Mucosa of gallbladder (tissue), 1 donor: ENCODE measurements around the gene ZFAND2A. TPM values are rescaled to one million over a fixed set of nuclear protein-coding genes. Genes with fewer than 3 reads are reported as not detected.
"Not testable (repeated sequence)": the region's sequence is repeated elsewhere in the genome, so short reads cannot be mapped to it uniquely, and the experiment has no call there.

Experiments
- DNase-seq: peaks from one replicate; pipeline ENCODE4 v3.0.0-alpha.2; 2020; ENCODE audit warnings: low spot score
- total RNA-seq: library from RNA; stranded (reverse); gene quantifications from one replicate; pipeline ENCODE4 v1.2.1, GENCODE V29; 2021
- donor health status: DM: no; HTN: no; CAD: no.

The ZFAND2A gene
- total RNA-seq, 1 donor from 2014 or later = 19.2 TPM

GRCh38 chr7:1151653-1152425 is 8.2 kb downstream of the ZFAND2A start:
- no peak for DNase-seq

DNA sequence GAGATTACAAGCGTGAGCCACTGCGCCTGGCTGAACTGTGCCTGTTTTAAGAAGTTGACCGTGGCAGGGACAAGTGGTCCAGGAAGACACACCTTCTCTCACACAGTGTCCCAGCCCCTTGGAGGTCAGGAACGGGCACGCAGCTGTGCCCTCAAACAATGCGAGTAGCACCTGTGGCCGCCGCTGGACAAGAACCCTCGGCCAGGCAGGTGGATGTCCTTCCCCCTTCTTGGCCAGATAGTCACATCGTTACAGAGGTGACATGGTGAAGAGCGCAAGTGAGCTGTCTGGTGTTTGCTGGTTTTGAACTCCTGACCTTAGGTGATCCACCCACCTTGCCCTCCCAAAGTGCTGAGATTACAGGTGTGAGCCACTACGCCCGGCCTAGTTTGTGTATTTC is 8.8 kb downstream of the ZFAND2A start:
- DNase-seq = no peak

GRCh38 chr7:1150400-1151002 is 9.5 kb downstream of the ZFAND2A start:
- DNase-seq = no peak

DNA sequence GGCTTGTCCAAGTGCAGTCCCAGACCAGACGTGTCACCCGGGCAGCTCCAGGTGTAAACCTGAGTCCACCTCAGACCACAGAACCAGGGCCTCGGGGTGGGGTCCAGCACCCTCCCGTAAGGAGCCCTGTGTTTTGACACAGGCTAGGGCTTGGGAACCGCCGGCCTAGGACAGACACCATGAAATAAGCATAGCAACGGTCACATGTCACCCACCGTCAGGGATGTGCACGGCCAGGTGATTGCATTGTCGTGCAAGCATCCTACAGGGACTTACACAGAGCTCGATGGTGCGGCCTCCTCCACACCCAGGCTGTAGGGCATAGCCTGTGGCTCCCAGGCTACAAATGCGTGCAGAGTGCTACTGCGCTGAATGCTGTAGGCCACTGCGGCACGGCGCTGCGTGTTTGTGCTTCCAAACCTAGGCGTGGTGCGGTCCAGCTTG is 10.6 kb downstream of the ZFAND2A start:
- no peak for DNase-seq

DNA sequence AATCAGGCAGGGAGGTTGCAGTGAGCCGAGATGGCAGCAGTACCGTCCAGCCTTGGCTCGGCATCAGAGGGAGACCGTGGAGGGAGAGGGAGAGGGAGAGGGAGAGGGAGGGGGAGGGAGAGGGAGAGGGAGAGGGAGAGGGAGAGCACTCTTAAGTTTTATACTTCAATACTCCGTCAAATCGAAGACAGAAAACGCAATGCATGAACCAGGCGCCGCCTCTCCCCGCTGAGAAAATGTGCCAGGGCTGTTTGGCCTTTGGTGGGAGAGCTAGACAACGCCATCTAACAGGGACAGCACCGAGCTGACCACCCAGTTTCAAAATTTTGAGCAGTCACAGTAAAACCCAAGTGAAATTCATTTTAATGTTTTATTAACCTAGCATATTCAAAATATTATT is 12.1 kb downstream of the ZFAND2A start:
- not testable (repeated sequence) for DNase-seq

GRCh38 chr7:1144269-1144771 is 15.7 kb downstream of the ZFAND2A start:
- no peak for DNase-seq

DNA sequence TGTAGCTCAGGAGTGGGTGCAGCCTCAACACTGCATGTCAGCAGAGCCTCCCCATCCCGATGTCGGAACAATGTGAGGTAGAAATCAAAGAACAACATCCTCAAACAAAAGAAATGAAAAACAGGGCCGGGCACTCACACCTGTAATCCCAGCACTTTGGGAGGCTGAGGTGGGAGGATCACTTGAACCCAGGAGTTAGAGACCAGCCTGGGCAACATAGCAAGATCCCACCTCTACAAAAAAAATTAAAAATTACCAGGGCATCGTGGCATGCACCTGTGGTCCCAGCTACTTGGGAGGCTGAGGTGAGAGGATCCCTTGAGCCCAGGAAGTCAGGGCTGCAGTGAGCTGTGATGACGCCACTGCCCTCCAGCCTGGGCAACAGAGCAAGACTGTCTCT is 17.0 kb downstream of the ZFAND2A start:
- not testable (repeated sequence) for DNase-seq

DNA sequence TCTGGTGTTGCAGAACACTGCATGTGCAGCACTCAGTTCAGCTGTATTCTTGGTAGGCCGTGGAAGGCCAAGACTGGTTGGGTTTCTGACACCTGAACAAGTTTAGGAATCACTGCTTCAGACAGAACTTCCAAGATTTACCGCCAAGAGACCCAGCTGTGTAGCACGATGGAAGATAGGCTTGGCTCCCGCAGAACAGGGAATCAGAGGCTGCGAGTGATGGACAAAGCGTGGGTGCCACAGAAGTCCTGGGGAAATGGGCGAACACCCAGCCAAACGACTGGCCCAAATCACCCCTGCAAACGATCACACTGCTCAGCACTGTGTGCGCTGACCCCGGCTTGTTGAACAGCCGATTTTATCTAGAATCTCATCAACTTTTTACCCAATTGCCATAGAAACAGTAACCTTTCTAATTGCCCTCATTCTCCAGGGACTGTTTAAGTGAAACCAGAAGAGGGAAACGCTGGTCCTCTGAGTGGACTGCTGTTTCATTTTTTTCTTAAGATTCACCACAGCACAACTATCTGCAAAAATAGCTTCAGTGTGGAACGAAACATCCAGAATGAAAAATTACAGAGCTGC is 17.9 kb downstream of the ZFAND2A start:
- DNase-seq = no peak

GRCh38 chr7:1141651-1142050 is 18.3 kb downstream of the ZFAND2A start:
- no peak for DNase-seq

DNA sequence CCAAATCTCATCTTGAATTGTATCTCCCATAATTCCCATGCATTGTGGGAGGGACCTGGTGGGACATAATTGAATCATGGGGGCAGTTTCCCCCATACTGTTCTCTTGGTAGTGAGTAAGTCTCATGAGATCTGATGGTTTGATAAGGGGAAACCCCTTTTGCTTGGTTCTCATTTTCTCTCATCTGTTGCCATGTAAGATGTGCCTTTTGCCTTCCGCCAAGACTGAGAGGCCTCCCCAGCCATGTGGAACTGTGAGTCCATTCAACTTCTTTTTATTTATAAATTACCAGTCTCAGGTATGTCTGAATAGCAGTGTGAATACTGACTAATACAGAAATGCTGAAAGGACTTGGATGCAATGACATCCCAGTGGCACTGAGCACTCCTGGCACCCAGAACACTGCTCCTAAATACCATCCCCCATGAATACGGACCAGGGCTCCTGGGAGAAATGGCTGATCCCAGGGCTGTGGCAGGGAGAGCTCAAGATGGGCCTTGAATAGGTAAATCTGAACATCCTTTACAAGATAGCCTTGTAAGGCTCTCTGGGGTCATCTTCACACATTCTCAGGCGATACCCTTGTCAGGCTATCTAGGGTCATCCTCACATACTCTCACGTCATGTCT is 19.4 kb downstream of the ZFAND2A start:
- no peak for DNase-seq

DNA sequence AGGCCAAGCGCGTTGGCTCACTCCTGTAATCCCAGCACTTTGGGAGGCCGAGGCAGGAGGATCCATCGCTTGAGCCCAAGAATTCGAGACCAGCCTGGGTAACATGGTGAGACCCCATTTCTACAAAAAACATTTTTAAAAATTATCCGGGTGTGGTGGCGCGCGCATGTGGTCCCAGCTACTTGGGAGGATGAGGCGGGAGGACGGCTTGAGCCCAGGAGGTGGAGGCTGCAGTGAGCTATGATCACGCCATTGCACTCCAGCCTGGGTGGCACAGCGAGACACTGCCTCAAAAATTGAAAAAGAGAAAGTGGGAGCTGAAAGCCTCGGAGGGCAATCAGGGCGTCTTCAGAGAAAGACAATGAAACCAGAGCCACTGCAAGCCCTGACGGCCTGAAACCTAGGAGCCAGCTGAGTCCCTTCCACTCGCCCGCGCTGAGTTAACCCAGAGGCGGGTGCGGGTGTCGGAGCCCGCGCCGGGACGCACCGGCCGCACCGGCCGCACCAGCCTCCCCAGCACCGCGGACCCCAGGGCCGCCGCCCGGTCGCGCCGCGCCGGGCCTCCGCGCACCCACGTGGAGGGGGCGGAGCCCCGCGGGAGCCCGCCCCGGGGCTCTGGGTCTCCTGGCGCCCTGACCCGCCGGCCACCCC is 22.4 kb downstream of the ZFAND2A start:
- DNase-seq = no peak

GRCh38 chr7:1136841-1137516 is 23.0 kb downstream of the ZFAND2A start:
- no peak for DNase-seq

GRCh38 chr7:1134951-1135350 is 25.0 kb downstream of the ZFAND2A start:
- no peak for DNase-seq

GRCh38 chr7:1131471-1132265 is 28.3 kb downstream of the ZFAND2A start:
- DNase-seq = no peak

- DNase-seq = no peak
These were observed 29.7 kb downstream of the ZFAND2A start for GRCh38 chr7:1130021-1130990.

- no peak for DNase-seq
These were observed 30.6 kb downstream of the ZFAND2A start for GRCh38 chr7:1129431-1129830.

DNA sequence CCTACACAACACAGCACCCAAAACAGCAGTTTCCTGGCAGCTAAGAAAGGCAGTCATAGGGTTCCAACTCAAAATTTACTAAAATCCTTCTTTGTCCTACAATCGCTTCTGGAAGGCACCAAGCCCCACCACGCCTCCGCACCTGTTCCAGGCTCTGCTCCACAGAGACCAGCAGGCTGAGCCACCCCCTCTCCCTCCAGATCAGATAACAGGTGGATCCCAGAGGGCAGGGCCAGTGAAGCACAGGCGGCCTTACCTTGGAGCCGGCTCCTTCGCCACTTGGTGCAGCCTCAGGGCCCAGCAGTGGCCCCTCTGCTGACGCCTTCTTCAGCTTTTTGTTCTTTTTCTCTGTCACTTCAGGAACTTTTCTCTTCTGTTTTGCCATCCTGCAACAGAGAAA is 33.0 kb downstream of the ZFAND2A start:
- DNase-seq = no peak

DNA sequence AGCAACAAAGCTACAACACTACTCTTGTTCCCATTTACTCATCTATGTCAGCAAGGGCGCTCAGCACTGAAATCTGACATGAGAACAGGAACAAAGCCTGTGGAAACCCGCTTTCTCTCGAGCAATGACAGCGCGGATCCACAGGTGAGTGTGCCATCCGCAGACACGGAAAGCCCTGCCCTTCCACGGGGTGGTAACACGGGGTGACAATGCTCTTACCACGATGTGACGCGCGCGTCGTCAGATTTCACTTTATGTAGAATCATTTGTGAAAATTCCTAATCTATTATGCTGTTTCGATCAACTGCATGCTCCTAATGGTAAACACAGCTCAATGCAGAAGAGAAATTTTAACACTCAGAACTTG is 34.4 kb downstream of the ZFAND2A start:
- DNase-seq = no peak
